Activated T-cell treated with anti-CD3 and anti-CD28 coated beads, Interleukin-2, amount 50 U/mL, for 1 hour (primary cell): ENCODE measurements around the gene GPC4.

Experiments used
- DNase-seq: peaks from one replicate; pipeline ENCODE4 v3.0.0-alpha.2; 2020

The GPC4 gene

DNA sequence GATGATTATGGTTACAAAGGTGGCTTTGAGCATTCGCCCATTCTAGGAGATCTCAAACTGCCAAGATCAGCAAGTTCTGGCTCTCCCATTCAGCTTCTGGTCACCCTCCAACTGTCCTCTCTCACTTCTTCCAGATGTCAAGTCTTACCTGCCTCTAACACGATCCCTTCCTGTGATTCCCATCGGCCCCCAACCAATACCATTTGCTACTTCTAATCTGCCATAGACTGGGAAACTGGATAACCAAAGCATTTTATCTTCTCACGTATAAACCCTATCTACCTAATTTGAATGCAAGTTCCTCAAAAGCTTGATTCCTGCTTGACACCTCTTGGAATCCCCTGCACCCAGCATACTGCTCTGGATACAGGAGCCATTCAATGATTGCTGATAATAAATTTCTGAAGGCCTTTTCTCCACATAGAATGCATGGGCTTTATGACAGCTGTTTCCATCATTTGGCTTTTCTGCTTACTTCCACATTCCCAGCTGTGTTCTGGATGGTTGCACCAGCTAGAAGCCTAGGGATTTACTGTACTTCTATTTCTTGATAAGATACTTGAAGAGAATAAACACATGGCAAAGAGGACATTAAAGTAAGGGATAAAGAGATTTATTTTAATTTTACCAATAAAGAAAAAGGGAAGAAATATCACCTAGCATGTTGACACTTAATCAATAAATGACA lies 9.6 kb downstream of the GPC4 start:
- no peak for DNase-seq

DNA sequence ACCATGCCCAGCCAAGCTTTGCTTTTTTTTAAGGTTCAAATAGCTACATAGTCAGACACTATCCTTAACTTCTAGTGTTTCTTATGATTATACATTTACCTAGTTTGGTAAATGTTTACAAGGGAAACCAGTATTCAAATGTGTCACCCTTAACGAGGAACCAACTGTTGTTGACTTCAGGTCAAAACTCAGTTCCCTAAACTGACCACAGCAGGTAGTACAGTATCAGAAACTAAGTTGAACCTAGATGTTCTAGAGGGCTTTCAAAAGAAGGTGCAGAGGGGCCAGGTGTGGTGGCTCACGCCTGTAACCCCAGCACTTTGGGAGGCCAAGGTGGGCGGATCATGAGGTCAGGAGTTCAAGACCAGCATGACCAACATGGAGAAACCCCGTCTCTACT lies 11.3 kb downstream of the GPC4 start:
- DNase-seq = no peak

DNA sequence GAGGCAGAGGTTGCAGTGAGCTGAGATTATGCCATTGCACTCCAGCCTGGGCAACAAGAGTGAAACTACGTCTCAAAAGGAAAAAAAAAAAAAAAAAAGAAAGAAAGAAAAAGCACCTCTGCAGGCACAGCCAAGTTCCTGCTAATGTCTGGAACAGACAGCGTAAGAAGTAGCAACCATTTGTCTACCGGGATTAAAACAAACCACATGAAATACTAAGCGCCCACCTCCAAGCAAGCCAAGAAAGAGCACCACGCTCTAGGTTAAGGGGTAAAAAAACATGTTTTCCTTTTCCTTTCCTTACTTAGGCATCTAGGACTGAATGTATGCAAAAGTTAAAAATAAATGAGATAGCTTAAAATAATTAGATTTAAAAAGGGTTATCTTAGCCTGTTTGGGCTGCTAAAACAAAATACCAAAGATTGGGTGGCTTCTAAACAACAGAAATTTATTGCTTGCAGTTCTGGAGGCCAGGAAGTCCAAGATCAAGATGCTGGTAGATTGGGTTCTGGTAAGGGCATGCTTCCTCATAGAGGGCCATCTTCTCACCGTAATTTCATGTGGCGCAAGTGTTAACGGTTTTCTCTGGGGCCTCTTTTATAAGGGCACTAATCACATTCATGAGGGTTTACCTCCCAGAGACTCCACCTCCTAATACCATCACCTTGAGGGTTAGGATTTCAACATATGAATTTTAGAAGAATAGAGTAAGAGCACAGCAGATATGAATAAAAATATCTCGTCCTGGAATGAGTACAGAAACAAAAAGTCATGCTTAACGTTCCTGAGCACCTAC lies 12.3 kb downstream of the GPC4 start:
- DNase-seq = no peak

DNA sequence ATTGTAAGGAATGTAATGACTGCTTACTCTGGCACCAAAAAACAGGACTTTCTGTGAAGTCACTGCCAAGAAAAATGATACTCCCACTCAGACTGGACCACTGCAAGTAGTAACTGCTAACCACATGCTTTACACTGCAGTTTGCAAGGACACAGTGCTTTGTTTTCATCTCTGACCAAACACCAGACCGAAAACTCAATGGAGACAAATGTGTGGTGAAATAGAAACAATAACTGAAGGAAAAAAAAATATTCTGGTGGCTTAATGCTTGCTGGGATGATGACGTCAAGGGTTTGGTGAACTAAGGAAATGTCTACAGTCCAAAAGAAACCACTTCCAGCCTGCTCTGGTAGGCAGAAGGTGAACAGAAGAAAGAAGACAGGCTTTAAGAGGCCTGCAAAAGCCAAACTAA lies 13.2 kb downstream of the GPC4 start:
- no peak for DNase-seq

DNA sequence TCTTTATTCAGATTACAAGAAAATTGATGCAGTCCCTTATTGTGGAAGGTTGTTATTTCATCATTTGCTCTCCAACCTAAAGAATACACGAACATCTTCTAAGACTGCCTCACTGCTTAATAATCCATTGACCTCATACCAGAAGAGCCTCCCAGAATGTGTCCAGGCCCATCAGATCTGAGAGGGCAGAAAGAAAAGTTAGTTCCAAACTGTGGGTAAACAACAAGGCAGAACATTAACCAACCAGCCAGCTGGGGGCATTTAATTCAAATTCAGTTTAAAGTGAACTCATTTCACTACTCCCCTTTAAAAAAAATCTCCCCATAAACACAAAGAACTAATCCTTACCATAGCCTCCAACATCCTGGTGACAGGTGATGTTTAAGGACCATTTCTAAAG lies 13.8 kb downstream of the GPC4 start:
- no peak for DNase-seq

DNA sequence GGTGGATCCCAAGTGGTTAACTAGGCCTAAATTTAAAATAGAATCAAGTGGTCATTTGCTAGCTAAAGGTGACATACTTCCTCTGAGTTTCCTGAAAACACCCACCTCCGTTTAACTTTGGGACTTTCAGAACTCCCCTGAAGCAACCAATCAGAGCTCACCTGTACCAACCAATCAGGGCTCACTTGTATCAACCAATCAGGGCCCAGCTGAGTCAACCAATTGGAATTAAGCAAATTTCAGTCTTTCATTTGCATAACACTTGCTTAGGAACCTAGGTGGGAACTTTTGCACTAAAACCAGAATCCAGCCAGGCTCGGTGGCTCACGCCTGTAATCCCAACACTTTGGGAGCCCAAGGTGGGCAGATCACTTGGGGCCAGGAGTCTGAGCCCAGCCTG lies 15.9 kb downstream of the GPC4 start:
- no peak for DNase-seq

DNA sequence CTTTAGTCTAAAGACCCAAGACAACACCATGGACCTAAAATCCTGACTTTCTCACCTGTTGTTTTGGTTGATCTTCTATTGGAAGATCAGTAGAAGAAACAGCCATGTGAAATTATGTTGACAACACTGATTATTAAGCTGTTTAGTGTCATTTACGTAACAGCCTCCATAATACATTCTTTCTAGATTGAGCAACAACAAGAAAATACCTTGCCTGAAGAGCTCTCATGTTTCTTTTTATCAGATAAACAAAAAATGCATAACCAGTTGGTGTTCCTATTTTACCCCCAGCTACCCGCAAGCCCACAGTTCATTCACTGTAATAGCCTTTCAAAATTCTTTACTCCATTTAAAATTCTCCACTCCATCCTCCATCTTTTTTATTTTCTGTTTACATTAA lies 20.5 kb downstream of the GPC4 start:
- no peak for DNase-seq

DNA sequence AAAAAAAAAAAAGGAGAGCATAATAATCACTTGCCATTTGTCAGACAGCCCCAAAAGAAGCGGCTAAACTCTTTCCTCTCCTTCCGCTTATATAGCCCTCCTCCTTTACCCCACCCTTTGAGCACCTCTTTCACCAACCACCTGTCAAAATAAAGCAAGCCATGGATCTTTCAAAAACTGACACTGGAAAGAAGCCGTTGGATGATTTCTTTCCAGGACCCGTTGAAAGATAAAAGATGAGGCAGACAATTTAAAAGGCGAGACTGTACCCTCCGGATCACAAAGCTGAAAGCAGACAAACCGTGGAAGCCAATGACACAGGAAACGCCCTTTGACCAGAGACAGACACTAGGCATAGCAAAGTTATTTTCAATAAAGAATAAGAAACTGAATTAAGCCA lies 22.6 kb downstream of the GPC4 start:
- DNase-seq = no peak

DNA sequence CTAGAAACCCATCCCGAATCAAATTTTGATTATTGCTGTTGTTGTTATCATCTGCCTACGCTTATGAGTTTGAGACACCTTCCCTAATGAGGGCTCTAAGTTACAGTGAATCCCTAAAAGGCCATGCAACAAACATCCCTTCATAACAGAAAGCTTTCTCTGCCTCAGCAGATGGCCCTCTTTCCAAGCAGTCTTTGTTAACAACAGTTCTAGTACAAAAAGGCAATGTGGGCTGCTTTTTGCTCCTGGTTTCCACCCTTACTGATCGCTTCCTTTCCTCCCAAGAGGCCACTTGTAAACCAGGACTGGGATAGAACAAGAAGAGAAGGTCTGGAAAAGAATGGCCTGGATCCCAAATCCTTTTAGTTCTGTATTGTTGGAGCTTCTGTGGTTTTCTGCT lies 24.2 kb downstream of the GPC4 start:
- no peak for DNase-seq

DNA sequence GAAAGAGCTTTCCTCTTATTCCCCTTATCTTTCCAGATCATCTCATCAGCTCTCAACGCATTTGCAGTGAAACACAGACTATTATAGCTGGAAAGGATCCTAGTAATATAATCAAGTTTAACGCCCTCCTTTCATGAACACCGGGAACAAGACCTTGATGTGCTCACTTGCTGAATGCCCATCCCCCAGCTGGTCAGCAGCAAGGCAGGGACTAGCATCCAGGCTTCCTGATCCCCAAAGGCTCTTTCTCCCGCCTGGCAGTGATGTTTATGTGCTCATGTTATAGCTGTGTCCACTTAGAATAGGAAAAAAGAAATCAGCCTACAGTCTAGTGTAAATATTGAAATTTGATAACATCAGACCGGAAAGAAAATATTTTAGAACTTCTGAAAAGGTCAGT lies 24.6 kb downstream of the GPC4 start:
- DNase-seq = no peak

DNA sequence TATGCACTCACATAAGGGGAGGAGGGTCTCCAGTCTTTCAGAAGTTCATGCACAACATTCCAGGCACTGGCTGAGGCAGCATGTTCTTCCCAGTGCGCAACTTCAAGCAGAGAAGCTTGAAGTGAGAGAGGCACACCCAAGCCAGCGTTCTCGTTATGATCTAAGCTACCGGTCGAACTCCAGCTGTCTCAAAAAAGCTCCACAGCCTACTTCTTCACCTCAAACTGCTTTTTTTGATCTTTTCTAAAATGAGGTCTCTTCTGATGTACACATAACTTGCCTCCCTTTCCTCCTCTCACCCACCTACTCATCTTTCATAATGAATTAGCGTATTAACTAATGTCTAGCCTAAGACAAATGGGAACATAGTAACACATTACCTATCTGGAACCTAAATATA lies 25.3 kb downstream of the GPC4 start:
- no peak for DNase-seq

DNA sequence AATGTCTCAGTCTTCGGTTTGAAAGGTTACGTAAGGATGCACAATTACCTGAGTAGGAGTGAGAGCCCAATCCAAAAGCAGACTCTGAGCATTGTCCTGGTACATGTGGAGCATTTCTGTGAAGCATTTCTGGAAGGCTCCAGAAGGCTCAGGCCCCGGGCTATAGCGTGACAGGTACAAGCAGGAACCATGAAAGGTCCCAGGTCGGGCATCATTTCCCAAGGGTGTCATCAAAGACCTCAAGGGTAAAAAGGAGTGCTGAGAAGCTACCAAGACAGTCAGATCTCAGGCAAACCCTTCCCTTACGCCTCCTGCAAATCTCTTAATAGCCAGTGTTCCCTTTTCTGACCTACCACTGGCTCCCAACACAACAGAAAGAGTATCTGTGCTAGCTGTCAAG lies 30.8 kb downstream of the GPC4 start:
- DNase-seq = no peak

DNA sequence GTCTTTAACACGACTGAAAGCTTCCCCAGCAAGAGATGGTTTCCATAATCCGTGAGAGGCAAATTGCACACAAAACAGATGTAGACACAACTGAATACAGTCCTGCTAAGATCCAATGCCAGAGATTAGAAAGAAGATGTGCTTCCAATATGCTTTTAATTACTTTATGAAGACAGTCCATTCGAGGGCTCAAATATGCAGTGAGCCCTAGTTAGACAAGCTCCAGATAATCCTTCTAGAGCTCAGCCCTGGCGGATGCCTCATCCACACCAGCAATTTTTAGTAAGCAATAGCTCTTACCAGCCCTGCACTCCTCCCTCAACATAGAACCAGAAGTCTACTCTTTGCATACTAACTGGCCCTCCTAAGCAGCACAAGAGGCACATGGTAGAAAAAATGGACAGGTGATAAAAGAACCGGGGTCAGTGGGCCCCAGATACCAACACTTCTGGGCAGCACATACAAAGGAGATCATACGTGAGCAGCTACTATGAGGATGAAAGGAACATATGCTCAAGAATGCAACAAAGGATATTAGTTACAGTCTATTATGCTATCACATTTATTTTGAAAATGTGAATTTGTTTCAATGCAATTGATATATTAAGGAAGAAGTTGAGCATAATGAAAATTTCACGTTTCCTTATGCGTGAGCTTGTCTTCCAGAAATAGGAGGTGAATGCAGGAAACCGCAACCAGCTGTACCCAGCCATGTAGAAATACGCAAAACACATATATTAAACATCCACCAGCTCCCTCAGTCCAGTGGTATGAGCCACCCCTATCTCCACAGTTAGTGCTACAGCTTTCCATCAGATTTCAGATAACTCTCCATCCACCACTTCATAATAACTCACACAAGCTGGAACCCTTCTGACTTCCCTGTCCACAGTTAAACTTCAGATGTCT lies 34.3 kb downstream of the GPC4 start:
- no peak for DNase-seq

DNA sequence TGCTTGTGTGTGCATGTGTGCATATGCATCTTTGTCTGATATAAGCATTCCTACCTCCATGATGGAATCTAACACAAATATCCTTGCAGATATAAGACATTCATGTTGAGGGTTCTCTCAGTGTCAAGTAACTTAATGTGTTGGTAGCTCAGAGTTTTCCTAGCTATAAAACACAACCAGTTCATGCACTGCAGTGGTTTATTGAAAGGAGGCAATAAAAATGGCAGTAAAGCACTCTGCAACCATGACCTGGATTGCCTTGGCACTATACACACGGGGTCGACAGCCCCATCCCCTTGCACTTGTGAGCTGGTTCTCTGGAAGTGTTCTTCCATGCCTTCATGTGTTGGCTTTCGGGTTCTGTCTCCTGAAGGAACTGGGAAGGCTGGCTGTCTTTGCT lies 38.9 kb downstream of the GPC4 start:
- DNase-seq = no peak

DNA sequence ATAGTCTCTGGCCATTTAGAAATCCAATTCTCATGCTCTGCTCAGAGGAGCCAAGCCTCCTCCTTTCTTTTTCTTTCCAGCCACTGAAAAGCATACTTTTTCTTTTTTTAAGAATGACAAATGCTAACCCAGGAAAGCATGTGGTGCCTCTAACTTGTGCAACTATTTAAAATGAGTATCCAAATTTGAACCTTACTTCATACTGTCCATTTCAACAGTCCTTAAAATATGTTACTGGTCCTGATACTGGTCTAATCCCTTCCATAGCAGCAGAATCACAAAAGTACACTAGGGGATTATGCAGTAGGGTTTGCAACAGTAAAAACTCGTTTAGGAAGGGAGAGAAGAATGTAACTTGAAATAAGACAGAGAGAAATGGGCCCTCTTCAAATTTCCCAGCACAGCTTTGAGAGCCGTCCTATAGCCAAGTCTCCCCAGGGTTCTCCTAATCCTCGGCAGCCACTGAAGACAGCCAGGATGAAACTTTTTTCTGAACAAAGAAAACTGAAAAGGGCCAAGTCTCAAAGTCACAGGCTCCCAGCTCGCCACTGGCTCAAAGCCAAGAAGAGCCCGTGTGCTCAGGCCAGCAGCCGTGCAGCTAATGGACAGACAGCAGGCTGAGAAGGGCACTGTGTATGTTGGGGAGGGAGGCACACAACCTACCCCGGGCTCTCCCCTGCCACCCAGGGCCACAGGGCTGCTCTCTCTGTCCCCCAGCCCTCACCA lies 39.5 kb downstream of the GPC4 start:
- no peak for DNase-seq

DNA sequence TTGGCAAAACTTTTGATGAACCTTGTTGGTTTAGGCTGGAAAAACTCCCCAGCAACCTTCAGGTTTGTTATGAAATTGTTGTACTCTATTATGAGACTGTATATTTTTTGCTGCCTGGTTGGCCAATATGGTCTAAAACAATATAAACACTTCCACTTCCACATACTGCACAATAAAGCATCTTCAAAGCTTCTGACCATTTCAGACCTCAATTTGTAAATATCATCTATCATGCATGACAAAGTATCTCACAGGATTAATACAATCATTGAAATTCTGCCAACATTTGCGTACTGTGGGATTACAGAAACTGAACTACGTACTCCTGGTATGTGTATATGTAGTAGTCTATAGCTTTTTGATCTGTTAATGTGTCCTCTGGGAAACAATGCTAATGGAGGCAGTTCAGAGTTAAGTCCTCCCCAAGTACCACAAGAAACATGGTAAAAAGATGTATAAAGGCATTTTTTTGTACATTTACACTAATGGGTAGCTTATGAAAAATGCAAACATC lies 40.4 kb downstream of the GPC4 start:
- no peak for DNase-seq

DNA sequence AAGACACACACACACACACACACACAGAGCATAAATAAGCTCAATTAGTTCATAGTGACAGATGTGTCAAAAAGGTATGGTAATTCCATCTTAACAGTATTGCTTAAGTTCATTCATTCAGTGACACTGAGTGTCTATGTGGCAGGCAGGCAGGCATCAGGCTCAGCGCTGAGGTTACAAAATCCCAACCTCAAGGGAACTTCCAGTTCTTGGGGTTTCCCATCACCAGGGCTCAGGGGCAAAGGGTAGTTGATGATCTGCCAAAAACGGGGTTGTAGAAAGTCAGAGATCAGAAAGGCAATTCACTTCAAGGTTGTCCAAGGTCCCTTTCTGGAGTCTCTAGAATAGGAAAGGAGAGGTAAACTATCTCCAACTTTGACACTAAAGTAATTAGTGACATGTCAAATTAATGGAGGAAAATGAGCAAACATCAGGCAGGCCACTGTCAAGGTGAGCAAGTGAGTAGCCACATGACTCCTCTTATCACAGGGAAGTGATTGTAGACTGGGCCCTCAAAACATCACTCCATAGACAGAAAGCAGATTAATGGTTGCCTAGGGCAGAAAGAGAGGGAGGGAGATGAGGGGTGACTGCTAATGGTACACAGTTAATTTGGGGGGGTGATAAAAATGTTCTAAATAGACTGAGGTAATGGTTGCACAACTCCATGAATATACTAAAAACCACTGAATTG lies 41.8 kb downstream of the GPC4 start:
- DNase-seq = no peak

DNA sequence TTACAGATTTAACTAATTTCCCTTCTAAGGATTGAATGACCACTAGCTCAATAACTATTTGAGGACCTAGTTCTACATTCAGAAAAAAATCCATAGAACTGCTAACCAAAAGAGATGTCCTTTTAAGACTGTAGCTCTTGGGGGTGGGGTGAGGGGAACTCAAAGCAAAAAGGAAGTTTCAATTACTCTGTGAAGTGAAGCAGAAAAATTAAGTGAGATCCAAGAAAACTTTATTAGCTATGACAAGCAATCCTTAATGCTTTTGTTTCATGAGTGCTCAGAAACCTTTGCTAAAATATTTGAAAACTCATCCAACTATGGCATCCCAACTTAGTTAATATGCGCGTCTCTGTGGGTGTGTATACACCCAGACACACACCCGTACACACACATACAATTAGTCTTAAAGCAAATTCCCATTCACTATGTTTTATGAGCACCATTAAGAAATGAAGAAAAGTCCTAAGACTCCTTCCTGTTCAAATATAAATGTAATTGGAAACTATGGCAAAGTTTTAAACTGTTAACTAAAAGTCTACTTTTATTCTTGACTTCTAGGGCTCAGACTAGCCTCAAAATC lies 44.5 kb downstream of the GPC4 start:
- no peak for DNase-seq

DNA sequence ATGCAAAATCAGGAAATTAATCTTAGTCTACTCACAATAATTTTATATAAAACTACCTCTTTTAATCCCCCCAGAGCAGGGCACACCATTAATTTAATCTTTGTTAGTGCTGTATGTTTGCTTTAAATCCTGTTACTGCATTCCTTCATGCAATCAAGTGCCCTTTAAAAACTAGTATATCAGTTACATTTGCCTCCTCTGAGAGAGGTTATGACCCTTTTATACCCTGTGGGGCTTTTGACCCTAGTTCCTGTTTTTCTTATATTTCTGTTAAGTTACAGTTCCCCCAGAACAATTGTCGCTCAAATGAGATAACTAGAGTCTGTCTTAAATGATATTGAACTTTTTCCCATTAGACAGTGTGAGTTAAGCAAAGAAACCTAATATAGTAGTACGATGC lies 46.2 kb downstream of the GPC4 start:
- no peak for DNase-seq

DNA sequence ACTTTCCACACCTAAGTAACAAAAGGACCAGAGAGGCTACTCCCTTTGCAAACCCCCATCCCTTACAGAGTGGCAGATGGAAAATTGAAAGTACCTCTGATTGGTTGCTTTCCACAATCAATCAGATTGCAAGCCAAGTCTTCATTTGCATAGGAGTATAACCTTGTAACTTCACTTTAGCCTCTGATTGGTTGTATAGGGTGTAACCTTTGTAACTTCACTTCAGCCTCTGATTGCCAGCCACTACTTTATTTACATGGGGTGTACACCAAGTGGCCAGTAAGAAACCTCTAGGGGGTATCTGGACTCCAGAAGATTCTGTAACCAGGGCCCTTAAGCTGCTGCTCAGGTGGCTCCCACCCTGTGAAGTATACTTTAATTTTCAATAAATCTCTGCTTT lies 48.6 kb downstream of the GPC4 start:
- no peak for DNase-seq

DNA sequence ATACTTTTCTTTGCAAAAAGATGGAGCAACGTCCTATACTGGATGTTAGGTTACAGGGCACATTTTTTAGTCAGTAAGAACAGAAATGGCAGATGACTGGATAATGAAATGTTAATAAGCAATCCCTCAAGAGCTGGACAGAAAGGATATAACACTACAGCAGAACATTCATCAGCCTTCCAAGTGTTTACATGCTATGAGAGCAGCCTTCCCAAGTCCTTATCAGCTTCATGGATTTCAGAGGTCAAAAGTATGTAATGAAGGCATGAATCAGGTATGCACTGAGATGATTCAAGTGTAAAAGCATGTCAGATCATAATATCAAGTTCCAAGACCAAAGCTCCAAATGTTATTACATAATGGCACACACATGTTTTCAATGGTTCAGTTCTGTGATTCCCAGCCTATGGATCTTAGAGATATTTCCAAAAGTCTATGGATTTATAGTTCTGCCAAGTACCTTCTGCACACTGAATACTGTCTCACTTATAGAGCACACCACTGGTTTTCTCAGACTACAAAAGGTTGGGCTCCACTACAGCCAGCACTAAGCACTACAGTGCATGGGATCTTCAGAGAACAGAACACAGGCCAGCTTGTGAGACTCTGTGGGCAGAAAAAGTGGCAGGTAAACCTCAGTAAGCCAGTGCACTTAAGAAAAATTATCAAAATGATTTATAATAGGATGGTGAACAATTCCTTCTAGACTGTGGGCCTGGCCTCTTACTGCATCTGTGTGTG lies 49.2 kb downstream of the GPC4 start:
- DNase-seq = no peak
